ENCODE data around the gene ENG. TPM values are rescaled to one million over a fixed set of nuclear protein-coding genes. Genes with fewer than 3 reads are reported as not detected.
A peak's percentile ranks its signal among the peaks of the same experiment; 100 is the strongest.

ENG gene
- total RNA-seq, 2 donors from 2014 or later: 12.7 to 34.1 TPM

DNA sequence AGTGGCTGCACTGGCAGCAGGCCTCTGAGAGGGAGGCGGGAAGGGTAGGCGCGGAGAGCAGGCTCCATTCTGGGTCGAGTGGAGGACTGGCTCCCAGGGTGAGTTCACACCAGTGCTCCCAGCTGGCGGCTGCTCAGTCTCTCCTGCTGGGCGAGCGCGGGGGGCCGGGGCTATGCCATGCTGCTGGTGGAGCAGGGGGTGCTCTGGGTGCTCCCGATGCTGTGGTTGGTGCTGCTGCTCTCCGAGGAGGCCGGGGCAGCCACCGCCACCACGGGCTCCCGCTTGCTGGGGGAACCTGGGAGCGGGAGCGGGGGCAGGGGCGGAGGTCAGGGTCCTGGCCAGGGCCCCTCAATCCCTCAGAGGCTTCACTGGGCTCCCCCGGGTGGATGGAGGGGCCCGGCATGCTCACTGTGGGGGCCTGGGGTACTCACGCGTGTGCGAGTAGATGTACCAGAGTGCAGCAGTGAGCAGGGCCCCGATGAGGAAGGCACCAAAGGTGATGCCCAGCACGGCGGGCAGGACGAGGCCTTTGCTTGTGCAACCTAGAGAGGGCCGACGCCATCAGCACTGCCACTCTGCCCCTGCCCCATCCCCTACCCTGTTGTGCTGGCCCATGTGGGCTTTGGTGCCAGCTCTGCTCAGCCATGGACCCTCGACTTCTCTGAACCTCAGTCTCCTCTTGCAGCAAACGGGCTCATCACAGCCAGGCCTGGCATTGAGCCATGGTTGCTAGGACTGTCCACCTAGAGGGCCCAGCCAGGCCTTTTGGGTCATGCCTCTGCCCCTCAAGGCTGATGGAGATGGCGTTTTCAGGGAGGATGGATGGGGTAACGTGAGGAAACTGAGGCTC, 38.7 kb downstream of the ENG start:
- Mint-ChIP-seq H3K27ac (no peak overlapping the region), H3K36me3 (no peaks in the 10 kb centered on the region), H3K4me1 (ENCODE audit: low read depth in 2 of 2) (no peaks in the 10 kb centered on the region), H3K27me3 (no peaks in the 10 kb centered on the region), H3K4me3 (no peak overlapping the region), H3K9me3 (no peaks in the 10 kb centered on the region)
- ATAC-seq (peak in 1 of 2 donors; percentile 2), DNase-seq (ENCODE audit: low spot score) (peak; percentile 55)

- Mint-ChIP-seq H3K4me3 (no peak overlapping the region), H3K9me3 (no peaks in the 10 kb centered on the region), H3K27ac (no peak overlapping the region), H3K36me3 (no peaks in the 10 kb centered on the region), H3K4me1 (ENCODE audit: low read depth in 2 of 2) (no peaks in the 10 kb centered on the region), H3K27me3 (no peaks in the 10 kb centered on the region)
- DNase-seq (ENCODE audit: low spot score): peak; percentile 10
- no peak for ATAC-seq
Observed at GRCh38 chr9:127814619-127815511, 39.6 kb downstream of the ENG start.

GRCh38 chr9:127813686-127814226, 40.7 kb downstream of the ENG start:
- H3K36me3 Mint-ChIP-seq: no peaks in the 10 kb centered on the region
- no peaks in the 10 kb centered on the region for H3K4me1 Mint-ChIP-seq (ENCODE audit: low read depth in 2 of 2)
- no peaks in the 10 kb centered on the region for H3K9me3 Mint-ChIP-seq
- H3K4me3 Mint-ChIP-seq: no peak overlapping the region
- no peak for ATAC-seq
- peak; percentile 34 for DNase-seq (ENCODE audit: low spot score)
- no peak overlapping the region for H3K27ac Mint-ChIP-seq
- no peaks in the 10 kb centered on the region for H3K27me3 Mint-ChIP-seq

DNA sequence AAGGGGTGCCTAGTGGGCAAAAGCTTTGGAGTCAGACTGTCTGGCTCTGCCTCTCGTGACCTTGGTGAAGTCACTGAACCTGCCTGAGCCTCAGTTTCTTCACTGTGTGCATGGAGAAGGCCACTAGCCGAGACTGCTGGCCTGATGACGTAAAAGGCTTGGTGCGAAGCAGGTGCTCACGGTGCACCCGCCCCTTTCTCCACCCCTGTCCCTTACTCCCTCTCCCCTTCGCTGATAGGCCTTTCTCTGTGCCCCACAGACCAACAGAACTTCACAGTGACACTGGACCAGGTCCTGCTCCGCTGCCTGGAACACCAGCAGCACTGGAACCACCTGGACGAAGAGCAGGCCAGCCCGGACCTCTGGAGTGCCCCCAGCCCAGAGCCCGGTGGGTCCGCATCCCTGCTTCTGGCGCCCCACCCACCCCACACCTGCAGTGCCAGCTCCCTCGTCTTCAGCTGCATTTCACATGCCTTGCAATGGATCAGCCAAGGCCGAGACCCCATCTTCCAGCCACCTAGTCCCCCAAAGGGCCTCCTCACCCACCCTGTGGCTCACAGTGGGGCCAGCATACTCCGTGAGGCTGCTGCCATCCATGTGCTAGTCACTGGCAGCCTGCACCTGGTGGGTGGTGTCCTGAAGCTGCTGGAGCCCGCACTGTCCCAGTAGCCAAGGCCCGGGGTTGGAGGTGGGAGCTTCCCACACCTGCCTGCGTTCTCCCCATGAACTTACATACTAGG, 41.4 kb downstream of the ENG start:
- H3K27ac Mint-ChIP-seq: no peak overlapping the region
- H3K4me1 Mint-ChIP-seq (ENCODE audit: low read depth in 2 of 2): no peaks in the 10 kb centered on the region
- DNase-seq (ENCODE audit: low spot score) (peak; percentile 53), ATAC-seq (no peak)
- H3K36me3 Mint-ChIP-seq: no peaks in the 10 kb centered on the region
- no peaks in the 10 kb centered on the region for H3K9me3 Mint-ChIP-seq
- H3K27me3 Mint-ChIP-seq: no peaks in the 10 kb centered on the region
- H3K4me3 Mint-ChIP-seq: no peak overlapping the region

DNA sequence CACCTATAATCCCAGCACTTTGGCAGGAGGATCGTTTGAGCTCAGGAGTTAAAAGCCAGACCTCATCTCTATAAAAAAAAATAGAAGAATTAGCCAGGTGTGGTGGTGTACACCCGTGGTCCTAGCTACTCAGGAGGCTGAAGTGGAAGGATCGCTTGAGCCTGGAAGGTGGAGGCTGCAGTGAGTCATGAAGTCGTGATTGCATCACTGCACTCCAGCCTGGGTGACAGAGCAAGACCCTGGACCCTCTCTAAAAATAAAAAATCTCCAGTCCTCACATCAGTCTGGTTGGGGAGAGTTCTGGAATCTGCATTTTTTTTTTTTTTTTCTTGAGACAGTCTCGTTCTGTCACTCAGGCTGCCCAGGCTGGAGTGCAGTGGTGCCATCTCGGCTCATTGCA, 42.4 kb downstream of the ENG start:
- no peak overlapping the region for H3K4me3 Mint-ChIP-seq
- DNase-seq (ENCODE audit: low spot score) (no peak), ATAC-seq (no peak)
- no peaks in the 10 kb centered on the region for H3K36me3 Mint-ChIP-seq
- no peaks in the 10 kb centered on the region for H3K9me3 Mint-ChIP-seq
- no peaks in the 10 kb centered on the region for H3K27me3 Mint-ChIP-seq
- peaks cover 0 to 2% of the 10 kb centered on the region in 2 donors for H3K4me1 Mint-ChIP-seq (ENCODE audit: low read depth in 2 of 2)
- H3K27ac Mint-ChIP-seq: no peak overlapping the region

DNA sequence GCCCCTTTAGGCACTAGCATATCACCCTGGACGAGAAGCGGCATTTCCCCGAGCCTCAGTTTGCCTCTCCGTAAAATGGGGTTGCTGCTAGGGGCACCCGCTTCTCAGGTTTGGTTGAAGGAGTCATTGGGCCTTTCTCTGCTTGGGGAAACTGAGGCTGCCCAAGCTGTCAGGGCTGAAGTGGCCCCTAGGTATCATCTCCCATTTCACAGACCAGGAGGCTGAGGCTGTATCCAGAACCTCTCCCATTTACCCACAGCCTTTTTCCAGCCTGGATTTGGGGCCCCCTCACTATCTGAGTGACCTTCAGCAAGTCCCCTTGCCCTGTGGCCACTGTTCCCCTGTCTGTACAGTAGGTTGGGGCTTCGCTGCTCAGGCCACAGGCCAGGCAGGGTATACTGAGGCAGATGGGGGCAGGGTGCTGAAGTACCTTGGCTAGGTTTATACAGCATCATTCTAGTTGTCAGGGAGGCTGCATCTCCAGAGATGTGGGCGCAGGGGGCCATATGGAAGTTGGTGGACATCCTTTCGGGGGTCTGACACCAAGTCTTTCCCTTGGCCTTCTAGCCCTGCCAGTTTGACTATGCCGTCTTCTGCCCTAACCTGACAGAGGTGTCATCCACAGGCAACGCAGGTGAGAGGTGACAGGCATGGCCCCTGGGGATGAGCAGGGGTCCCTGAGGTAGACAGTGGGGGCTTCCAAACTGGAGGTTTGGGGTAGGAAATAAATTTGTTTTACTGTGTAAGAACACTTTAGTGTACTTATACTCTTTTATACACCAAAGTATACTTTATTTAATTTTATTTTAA, 43.9 kb downstream of the ENG start:
- Mint-ChIP-seq H3K9me3 (no peaks in the 10 kb centered on the region), H3K36me3 (no peaks in the 10 kb centered on the region), H3K27ac (no peak overlapping the region)

GRCh38 chr9:127809540-127810377, 44.7 kb downstream of the ENG start:
- Mint-ChIP-seq H3K4me3 (no peak overlapping the region), H3K4me1 (ENCODE audit: low read depth in 2 of 2) (peaks cover 0 to 5% of the 10 kb centered on the region in 2 donors), H3K27ac (no peak overlapping the region), H3K9me3 (no peaks in the 10 kb centered on the region), H3K36me3 (no peaks in the 10 kb centered on the region), H3K27me3 (no peaks in the 10 kb centered on the region)
- ATAC-seq (no peak), DNase-seq (ENCODE audit: low spot score) (peak; percentile 51)

More for the DNA sequence above, 43.9 kb downstream of the ENG start:
- DNase-seq (ENCODE audit: low spot score) (peak; percentile 42), ATAC-seq (no peak)
- H3K4me1 Mint-ChIP-seq (ENCODE audit: low read depth in 2 of 2): peaks cover 0 to 5% of the 10 kb centered on the region in 2 donors
- no peaks in the 10 kb centered on the region for H3K27me3 Mint-ChIP-seq
- H3K4me3 Mint-ChIP-seq: no peak overlapping the region

DNA sequence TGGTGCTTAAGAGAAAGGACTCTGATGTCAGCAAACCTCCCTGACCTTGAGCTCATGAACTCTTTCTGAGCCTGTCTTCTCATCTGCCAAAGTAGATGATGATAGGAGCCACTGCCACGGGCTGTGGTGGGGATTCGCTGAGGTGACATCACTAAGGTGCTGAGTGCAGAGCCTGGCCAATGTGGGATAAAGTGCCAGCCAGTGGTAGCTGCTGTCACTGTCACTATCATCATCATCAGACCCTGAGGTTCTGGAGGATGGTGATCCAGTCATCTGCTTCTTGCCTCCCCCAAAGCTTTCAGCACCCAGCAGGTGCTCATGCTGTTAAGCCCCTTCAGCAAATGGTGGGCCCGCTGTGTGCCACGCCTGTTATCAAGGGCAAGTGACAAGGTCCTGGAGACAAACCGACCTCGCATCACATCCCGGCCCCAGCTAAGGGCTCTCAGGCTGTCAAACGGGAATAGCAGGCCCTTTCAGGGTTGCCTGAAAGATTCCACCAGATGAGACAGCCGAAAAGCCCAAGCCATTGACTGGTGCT, 45.4 kb downstream of the ENG start:
- DNase-seq (ENCODE audit: low spot score) (no peak), ATAC-seq (no peak)
- no peak overlapping the region for H3K4me3 Mint-ChIP-seq
- no peak overlapping the region for H3K27ac Mint-ChIP-seq
- no peaks in the 10 kb centered on the region for H3K36me3 Mint-ChIP-seq
- peaks cover 0 to 8% of the 10 kb centered on the region in 2 donors for H3K4me1 Mint-ChIP-seq (ENCODE audit: low read depth in 2 of 2)
- no peaks in the 10 kb centered on the region for H3K27me3 Mint-ChIP-seq
- H3K9me3 Mint-ChIP-seq: no peaks in the 10 kb centered on the region

- ATAC-seq: peak in 1 of 2 donors; percentile 4
- no peaks in the 10 kb centered on the region for H3K9me3 Mint-ChIP-seq
- peaks cover 1 to 8% of the 10 kb centered on the region in 2 donors for H3K4me1 Mint-ChIP-seq (ENCODE audit: low read depth in 2 of 2)
- H3K27me3 Mint-ChIP-seq: no peaks in the 10 kb centered on the region
- H3K4me3 Mint-ChIP-seq: no peak overlapping the region
- DNase-seq (ENCODE audit: low spot score): peak; percentile 54
- no peaks in the 10 kb centered on the region for H3K36me3 Mint-ChIP-seq
- H3K27ac Mint-ChIP-seq: no peak overlapping the region
Observed at GRCh38 chr9:127808347-127809001, 46.0 kb downstream of the ENG start.

GRCh38 chr9:127806871-127807270, 47.6 kb downstream of the ENG start:
- Mint-ChIP-seq H3K9me3 (no peaks in the 10 kb centered on the region), H3K27me3 (no peaks in the 10 kb centered on the region), H3K4me1 (ENCODE audit: low read depth in 2 of 2) (peaks cover 6 to 11% of the 10 kb centered on the region in 2 donors), H3K27ac (no peak overlapping the region), H3K36me3 (no peaks in the 10 kb centered on the region), H3K4me3 (no peak overlapping the region)
- ATAC-seq: no peak
- DNase-seq (ENCODE audit: low spot score): peak; percentile 49

DNA sequence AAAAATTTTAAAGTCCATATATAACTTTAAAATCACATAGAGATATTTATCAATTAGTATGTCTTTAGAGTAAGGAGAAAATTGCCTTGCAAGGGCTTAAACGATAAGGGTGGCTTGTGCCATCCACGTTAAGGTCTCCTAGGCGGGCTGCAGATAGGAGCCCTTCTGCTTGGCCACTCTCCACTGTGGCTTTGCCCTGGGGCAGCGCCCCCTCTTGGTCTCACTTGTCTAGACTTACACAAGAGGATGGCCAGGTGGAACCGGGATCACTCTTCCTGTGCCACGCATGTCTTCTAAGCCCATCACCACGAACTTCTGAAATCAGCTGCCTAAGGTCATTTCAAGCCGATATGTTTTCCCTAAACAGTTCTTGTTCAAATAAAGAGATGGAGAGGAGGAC, 48.8 kb downstream of the ENG start:
- no peak overlapping the region for H3K4me3 Mint-ChIP-seq
- no peak for ATAC-seq
- H3K27me3 Mint-ChIP-seq: no peaks in the 10 kb centered on the region
- DNase-seq (ENCODE audit: low spot score): peak; percentile 56
- no peaks in the 10 kb centered on the region for H3K36me3 Mint-ChIP-seq
- H3K4me1 Mint-ChIP-seq (ENCODE audit: low read depth in 2 of 2): peaks cover 6 to 14% of the 10 kb centered on the region in 2 donors
- H3K27ac Mint-ChIP-seq: no peak overlapping the region
- no peaks in the 10 kb centered on the region for H3K9me3 Mint-ChIP-seq

All from natural killer cell treated with Interleukin-12 subunit alpha and Interleukin-12 subunit beta and Interleukin-15 and Interleukin-18, amount 100 ng/mL, for 72 hours (primary cell).